NCI-H446 treated with DMSO at 0.1 percent for 48 hours (cell line): ENCODE data around the gene GTSE1.

Experiments used
- DNase-seq: peaks from one replicate; lab custom pipeline; 2025; lab: John Stamatoyannopoulos, UW

Gene GTSE1

DNA sequence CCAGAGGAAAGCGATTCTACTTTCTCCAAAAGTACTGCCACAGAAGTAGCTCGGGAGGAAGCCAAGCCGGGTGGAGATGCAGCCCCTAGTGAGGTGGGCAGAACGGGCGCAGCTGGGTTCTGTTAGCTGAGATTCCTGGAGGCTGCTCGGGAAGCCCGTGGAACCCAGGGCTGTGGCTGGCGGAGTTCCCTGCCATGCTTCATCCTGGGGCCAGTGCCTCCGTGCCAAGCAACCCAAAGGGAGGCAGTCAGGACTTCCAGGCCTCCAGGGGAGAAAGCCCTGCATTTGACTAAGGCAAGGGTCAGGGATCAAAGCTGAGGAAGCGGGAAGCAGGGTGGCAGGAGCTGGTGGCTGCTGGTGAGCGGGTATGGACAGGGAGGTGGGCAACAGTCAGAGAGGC is 32.1 kb downstream of the GTSE1 start:
- DNase-seq = no peak

DNA sequence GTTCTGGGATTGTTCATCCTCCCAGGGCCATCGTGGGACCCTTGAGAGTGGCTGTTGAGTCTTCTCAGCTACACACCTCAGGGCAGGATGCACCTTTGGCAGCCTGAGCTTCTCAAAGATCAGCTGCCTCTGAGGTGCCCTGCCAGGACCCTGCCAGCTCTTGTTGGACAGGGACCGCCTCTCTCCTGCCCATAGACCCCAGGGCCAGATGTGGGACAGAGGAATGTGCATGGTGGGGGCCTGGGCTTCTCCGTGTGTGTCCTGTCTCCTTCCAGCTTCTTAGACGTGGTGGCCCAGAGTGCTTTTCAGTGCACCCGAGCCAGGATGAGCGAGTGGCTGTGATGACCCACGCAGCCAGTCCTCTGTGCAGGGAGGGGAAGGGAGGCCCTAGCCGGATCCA is 32.9 kb downstream of the GTSE1 start:
- no peak for DNase-seq

DNA sequence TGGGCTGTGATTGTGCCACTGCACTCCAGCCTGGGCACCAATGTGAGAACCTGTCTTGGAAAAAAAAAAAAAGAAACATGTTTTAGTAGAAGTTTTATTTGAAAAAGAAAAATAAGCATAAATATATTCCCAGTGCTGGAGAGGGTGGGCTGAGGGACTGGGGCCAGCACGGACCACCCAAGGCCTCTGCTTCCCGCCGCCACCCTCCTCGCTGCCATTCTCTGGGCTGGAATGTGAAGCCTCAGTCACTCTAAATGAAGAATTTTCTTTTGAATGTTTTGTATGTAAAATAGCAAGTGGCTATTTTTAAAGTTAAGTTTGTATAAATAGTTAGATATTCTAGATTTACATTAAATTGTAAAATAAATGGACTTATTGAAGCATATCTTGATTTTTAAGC is 33.8 kb downstream of the GTSE1 start:
- DNase-seq = no peak

DNA sequence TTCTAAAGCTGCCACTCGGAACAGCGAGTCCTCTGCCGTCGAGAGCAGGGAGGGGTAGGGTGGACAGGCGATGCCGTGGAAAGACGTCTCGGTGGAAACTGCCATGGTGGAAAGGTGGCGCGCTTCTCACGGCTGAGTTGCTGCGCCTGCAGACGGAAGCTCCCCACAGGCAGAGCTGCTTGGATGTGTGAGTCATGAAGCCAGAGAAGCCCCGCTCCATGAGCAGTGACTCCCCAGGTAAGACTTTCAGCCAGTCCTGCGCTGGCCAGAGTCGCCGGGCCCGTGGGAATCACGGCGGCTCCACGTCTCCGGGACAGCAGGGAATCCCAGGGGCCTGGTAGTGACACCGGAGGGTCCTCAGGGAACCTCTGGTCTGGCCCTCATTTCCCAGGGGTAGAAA is 34.8 kb downstream of the GTSE1 start:
- no peak for DNase-seq

DNA sequence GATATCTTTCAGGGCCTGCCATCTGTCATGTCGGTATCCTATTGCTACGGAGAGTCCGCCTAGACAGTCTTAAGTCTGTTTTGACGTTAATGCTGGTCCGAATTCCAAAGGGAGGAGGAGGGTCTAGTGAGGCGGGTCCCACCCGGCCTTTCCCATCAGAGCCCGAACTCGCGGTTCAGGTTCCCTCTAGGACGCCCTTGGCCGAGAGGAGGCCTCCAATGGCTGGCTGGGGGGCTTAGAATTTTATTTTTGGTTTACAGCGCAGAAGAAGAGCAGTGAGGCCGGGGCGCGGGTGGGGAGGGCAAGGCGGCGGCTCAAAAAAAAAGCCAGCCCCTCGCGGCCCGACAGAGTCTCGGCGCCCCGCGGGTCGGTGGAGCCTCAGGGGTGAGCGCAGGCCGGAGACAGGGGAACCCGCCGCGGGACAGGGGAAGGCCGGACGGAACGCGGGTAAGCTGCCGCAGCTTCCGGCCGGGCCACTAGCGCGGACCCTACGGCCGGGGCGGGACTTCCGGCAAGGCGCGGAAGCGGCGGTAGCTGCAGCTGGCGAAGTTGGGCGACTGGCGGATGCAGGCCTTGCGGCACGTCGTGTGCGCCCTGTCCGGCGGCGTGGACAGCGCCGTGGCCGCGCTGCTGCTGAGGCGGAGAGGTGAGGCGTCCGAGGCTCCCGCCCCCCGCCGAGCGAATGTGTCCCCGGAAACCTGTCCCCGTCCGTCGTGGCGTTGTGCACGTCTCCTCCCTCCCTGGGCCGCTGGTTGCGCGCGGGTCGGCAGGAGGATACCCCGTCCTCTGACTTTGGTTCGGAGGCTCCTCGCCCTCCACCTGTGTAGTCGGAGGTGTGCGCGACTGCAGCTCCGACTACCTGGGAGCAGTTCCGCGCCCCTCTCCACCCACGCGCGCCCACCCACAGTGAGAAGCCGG is 38.8 kb downstream of the GTSE1 start, which contains the start of gene TRMU:
TSS of gene TRMU (plus strand) at position 514 of the 918 bp plus-strand sequence. CDS start at position 565, 51 bp downstream.
- DNase-seq = peak; percentile 64

DNA sequence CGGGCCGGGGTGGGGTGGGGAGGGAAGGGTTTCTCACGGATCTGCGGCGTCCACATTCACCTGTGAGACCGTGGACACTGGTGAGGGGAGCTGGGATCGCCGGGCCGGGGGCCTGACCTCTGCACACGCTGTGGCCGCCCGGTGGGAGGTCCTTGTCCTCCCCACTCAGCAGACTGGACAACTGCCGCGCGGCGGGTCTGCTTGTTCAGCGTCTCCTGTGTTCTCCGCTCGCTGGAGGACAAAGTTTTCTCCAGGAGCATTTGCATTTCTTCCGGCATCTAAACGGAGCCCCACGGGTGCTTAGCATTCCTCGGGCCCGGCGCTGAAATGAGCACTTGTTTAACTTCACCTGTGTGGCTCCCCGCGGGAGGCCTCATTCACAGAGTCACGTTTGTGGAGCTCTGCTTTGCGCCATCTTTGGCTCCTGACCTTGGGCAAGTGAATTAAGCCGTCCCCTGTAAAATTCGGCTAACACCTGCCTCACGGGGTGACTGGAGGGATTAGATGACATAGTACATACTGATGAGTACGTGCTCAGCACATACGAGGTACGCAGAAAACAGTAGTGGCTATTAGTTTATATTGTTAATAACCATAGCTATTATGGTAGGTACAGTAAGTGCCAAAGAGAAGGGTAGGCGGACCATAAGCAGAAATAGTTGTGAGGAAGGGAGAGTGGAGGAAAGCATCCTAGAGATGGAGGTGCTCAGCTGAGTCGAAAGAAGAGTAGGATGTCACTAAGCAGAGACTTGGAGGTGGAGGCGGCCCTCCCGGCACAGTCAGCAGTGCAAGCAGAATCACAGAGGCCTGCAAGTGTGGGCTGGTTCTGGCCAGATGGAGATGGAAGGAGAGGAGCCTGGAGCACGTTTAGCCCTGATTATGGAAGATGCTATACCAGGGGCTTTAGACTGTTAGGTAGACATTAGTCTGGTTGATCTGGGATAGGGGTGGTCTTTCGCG is 39.7 kb downstream of the GTSE1 start:
- DNase-seq = no peak

DNA sequence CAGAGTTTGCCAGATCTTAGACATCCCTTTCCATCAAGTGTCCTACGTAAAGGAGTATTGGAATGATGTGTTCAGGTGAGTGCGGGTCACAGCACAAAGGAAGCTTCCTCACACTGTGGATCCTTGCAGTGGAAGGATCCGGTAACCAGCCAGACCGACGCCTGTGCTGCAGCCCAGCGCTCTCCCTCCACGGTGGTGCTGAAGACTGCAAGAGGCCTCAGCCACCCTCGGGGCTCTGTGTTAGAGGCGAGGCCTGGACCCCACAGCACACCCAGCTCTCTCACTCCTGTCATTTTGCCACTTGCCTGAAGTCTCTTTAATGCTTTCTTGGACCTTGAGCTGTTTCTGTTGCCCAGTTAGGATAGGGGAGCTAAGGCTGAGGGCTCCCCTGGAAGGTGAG is 41.2 kb downstream of the GTSE1 start:
- DNase-seq = no peak

DNA sequence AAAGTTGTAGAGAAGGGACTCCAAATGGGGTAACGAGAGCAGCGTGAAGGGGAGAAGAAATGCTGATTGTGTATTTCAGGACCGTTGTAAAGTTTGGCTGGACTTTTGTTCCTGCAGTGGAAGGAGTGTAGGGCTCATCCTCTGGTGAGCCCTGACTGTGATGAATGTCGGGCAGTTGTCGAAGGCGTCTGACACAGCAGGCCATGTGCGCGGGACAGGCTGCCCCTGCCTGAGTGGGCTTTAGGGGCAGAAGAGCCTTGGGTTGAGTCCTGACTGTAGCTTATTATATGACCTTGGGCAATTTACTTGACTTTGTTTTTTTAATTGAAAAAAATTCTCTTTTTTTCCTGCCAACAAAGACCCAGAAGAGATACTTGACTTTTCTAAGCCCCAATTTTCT is 42.0 kb downstream of the GTSE1 start:
- no peak for DNase-seq

DNA sequence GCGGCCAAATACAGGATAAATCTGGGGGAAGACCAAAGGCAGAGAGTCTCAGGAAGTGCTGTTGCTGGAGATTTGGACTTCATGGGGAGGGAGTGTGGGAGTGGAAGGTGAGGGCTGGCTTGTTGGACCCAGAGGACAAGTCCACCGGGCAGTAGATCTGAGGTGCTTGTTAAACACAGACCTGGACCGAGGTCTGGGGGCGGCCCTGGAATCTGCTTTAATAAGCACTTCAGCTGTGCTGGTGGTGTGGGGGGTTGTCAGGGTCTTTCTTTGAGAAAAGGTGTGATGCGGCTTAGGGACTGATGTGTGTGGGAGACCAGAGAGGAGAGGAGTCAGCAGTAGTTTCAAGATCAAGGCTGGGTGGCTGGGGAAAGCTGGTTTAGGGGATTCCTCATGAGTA is 43.3 kb downstream of the GTSE1 start:
- no peak for DNase-seq

DNA sequence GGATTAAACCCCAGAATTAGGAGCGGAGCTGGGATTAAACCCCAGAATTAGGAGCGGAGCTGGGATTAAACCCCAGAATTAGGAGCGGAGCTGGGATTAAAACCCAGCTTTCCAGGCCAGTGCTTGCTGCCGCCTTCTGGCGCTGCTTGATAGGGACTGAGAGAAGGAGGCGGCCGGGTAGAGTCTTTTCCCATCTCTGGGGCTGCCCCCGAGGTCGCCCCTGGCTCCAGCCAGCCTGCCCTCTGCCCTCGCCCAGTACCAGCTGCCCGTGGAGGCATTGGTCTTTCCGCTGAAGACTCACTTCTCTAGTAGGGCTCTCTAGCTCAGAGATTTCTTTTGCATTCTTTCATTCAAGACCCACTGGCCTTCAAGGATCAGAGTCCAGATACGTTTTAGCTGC is 44.0 kb downstream of the GTSE1 start:
- DNase-seq = no peak

DNA sequence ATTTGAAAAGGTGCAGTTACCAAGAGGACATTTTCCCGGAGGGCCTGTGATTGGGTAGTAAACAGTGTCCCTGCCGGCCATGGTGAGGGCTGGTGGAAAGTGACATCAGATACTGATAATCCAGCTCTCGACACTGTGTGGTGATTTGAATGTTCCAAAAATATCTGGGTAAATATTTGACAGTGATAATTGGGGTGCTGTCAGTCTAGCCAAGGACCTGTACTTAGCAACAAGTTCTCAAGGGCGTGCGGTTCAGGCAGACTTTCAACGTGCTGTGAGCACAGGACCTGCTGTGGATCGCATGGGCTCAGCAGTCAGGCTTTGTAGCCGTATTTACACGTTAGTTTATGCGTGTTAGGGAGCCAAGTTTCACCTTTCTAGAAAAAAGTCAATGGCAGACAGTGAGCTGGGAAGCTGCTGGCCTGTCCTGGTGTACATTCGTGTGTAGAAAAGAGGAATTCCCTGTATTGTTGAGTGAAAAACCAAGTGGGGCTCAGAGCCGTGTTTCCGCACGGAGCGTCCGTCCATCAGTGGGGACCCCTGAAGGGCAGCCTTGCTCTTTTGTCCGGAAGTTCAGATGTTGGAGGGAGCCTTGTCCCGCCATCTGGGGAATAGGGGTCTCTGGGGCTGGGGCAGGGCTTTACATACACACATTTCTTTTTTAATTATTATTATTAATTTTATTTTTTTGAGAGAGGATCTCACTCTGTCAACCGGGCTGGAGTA is 50.2 kb downstream of the GTSE1 start:
- DNase-seq = no peak

DNA sequence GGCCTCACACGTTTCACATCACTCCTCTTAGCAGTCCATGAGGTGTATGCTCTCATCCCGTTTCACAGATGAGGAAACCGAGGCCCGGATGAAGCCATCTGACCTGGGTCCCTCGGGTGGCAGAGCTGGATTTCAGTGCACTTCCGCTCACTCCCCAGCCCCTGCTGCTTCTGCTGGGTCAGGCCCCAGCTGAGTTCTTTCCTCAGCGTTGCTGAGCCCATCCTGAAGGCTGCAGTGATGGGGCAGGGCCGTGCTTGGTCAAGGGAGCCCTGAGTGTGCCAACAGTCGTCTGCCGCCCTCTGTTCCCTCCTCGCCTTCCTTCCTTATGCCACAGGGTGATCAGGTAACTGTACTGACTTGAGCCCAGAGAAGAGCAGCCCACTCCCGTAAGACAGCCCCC is 51.0 kb downstream of the GTSE1 start:
- no peak for DNase-seq

DNA sequence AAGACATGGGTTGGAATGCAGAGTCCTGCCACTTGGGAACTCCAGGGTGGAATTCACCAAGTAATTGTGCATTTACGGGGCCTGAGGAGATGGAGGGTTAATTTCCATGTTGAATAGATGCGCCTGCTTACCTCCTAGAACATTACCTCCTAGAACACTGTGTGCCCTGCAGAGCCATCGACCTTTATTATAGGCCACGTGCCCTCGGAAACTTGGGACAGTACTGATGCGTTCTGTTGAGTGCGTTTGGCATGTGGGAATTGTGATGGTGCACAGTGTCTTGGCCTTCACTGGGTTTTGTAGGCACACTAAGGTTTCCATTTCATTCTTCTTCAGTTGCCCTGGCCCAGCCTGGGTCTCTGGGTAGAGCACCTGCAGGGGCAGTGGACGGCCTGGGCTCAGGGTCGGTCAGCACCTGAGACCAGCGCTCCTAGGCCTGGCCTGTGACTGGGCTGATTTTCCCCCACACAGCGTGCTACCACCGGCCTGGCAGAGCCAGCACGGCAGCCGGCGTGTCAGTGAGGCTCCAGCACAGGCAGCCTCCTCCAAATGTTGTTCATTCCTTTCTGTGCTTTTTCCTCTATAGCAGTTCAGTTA is 51.5 kb downstream of the GTSE1 start:
- no peak for DNase-seq

DNA sequence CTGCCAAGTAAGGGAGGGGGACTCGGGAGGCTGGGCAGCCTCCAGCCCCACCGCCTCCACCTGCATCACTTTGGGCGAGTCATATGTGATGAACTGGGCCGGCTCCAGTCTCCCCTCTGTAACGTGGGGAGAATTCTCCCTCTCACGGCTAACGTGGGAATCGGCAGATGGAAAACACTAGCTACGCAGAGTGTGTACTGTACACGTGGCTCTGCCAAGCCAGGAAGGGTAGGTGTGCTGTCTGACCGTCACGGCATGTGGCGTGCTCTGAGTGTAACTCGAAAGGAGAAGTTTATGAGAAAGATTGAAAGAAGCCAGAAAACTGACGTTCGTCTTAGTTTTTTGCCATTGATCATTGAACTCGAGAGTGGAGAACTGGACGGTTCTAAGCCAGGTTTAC is 52.6 kb downstream of the GTSE1 start:
- no peak for DNase-seq

DNA sequence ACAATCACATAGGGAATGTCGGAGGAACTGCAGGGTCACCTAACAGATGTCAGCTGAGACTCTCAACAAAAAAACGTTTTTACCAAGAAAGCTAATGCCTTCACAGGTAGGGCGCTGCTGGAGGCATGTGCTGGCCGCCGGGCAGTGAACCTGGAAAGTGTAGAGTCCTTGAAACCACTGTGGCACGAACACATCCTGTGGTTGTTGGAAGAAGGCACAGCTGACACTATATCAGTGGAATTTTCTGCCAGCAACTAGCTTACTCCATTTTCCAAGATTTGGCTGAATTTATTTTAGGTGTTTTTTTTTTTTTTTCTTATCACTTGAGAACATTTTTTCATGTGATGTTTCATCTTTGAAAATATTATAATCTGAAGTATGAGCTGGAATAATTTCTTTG is 53.0 kb downstream of the GTSE1 start:
- DNase-seq = no peak

DNA sequence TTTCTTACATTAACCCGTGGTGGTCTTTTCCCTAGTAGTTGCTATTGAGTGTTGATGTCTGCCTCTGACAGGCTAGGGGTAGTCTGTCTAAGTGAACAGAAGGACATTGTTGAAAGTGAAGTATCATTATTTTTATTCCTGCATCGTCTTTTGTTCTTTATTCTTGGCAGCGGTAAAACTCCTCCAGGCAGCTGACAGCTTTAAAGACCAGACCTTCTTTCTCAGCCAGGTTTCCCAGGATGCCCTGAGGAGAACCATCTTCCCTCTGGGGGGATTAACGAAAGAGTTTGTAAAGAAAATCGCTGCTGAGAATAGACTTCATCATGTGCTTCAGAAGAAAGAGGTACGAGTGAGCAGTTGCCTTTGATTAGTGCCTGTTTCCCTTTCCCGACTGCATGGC is 53.5 kb downstream of the GTSE1 start:
- no peak for DNase-seq

DNA sequence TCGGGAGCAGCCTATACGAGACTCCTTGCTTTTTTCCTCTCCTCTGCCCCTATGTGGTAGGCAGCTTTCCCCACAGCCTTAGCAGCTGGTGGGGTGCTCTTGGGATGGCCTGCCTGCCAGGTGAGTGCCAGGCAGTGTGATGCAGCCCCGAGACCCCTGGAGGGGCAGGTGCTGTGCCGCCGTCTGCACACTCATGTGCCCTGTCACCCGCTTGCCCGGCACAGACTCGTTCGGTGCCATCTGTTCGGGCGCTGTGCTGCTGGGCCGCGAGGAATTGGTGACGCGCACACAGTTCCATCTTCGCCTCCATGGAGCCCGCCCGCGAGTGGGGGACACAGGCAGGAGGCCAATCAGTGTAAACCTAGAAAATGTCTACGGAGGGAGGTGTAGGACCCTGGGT is 54.0 kb downstream of the GTSE1 start:
- no peak for DNase-seq

DNA sequence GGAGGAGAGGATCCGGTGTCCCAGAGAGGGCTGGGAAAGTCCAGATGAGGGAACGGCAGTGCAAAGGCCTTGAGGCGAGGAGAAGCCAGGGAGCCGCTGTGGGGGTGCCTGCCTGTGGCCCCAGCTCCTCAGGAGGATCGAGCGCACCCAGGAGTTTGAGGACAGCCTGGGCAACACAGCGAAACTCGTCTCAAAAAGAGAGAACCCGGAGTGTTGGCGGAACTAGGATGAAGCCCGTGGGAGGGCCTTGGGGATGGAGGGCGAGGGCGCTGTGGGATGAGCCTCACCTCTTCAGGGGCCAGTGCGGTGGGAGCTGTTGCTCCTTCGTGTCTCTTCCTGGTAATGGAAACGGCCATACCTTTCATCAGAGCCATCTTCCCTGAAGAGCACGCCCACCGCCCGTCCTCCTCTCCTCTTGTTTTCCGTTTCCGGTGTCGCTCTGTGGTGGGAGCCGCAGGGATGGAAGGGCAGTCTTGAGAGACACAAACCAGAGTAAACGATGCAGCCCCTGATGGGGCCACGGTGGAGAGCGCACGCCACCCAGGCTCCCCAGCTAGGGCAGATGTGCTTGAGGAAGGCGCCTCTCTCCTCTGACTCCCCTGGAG is 54.6 kb downstream of the GTSE1 start:
- DNase-seq = no peak

DNA sequence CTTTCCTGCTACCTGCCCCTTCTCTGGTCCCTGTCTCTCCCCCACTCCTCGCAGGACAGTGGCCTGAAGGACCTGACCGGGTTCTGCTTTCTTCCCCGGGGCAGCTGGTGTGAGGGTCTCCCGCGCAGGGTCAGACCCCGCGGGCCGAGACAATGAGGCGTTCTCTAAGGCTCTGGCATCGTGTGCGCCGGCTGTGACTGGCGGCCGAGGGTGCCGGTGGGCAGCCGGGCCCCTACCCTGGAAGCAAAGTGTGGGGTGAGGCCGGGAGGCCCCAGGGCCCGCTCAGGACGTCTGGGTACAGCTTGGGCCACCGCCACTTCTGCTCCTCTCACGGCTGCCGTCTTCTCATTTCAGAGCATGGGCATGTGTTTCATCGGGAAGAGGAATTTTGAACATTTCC is 55.1 kb downstream of the GTSE1 start:
- no peak for DNase-seq

DNA sequence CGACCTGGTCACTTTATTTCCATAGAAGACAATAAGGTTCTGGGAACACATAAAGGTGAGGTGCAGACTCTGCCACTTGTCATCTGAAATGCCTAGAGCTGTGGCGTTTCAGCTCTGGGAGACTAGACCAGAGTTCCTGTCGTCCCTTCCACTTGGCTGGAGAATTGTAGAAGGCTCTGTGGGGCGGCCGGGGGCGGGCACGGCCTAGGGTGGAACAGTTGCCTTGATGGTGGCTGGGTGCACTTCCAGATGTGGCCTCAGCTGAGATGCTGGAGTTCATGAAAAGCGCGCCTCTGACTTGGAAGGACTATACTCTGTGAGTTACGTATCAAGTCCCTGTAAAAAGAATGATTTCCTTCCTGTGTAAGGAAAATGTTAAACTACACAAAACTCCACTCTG is 55.6 kb downstream of the GTSE1 start:
- DNase-seq = no peak

DNA sequence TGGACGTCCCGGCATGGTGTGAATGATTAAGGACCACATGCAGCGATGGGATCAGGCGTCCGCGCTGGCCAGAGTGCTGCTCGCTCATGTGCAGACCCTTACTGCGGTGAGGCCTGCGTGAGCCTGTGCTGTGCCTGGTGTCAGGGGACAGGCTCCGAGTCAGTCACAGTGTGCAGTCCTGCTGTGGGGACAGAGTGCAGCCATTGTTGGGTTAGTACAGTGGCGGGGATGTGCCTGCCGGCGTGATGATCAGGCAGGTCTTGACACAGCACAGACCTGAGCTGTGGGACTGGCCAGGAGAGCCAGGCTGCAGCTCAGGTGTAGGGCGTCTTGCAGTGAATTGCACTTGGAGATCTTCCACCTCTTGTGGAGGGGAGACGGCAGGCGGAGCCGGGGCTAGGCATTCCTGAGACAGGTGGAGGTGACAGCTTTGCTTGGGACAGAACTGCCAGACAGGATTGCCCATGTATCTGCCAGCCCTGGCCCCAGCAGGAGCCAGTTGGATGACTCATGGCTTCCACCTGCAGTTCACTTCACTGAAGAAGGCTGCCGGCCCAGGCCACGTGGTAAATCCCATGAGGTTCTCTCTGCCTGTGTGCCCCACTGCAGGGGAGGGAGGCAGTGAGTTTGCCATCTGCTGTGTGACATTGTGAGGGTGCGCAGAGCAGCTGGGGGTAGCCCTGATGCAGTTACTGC is 56.2 kb downstream of the GTSE1 start:
- DNase-seq = no peak
